HCT116 (cell line): Measurements from ENCODE around the gene WAC.

Experiments
- CBX3 ChIP-seq: IDR thresholded peaks from 2 replicates; pipeline ENCODE4 v1.6.1; 2012; ENCODE audit warnings: low read depth
- CTCF ChIP-seq, 3 experiments: fragments of 200-600 bp in 1 of 3; sonication (generic) in 1 of 3; IDR thresholded peaks in 2 of 3; conservative IDR thresholded peaks in 1 of 3; 2 replicates each; pipeline ENCODE4 v1.5.1; 2012 to 2017; ENCODE audit warnings: low read depth in 2 of 3, low read length in 2 of 3, antibody characterized with exemption in 1 of 3, borderline replicate concordance in 1 of 3, control low read depth in 1 of 3, mild to moderate bottlenecking in 1 of 3, mixed read lengths in 1 of 3, mixed run types in 1 of 3, moderate library complexity in 1 of 3; ENCODE audit not compliant: insufficient read depth in 1 of 3
- ELF1 ChIP-seq: IDR thresholded peaks from 2 replicates; pipeline ENCODE4 v1.6.1; 2012; ENCODE audit warnings: low read depth, borderline replicate concordance
- EZH2 ChIP-seq: fragments of 200-600 bp; sonication (generic); IDR thresholded peaks from 2 replicates; pipeline ENCODE4 v1.6.1; 2017; ENCODE audit warnings: antibody characterized with exemption, mixed run types
- EZH2phosphoT487 ChIP-seq: fragments of 200-600 bp; IDR thresholded peaks from 2 replicates; pipeline ENCODE4 v1.6.1; 2018; ENCODE audit warnings: antibody characterized with exemption, borderline replicate concordance
- POLR2A ChIP-seq: IDR thresholded peaks from 2 replicates; pipeline ENCODE4 v1.7.0; 2011; ENCODE audit warnings: borderline replicate concordance; ENCODE audit not compliant: insufficient read depth, insufficient read length; ENCODE audit errors: extremely low read depth
- POLR2AphosphoS5 ChIP-seq: IDR thresholded peaks from 2 replicates; pipeline ENCODE4 v1.6.1; 2011; ENCODE audit warnings: mild to moderate bottlenecking, low read depth, low read length, moderate library complexity
- RAD21 ChIP-seq: IDR thresholded peaks from 2 replicates; pipeline ENCODE4 v1.6.1; 2012; ENCODE audit warnings: low read depth, mild to moderate bottlenecking
- SRF ChIP-seq: IDR thresholded peaks from 2 replicates; pipeline ENCODE4 v1.6.1; 2012; ENCODE audit warnings: low read depth
- TCF7L2 ChIP-seq: IDR thresholded peaks from 2 replicates; pipeline ENCODE4 v1.7.0; 2011; ENCODE audit warnings: borderline replicate concordance, inconsistent platforms; ENCODE audit not compliant: insufficient read depth, insufficient read length; ENCODE audit errors: extremely low read depth
- TF ChIP-seq, protein P1 (sequence below): IDR thresholded peaks from 2 replicates; pipeline ENCODE4 v1.6.1; 2012
- TF ChIP-seq, protein P2 (sequence below): IDR thresholded peaks from 2 replicates; pipeline ENCODE4 v1.6.1; 2012; ENCODE audit warnings: low read depth

DNA sequence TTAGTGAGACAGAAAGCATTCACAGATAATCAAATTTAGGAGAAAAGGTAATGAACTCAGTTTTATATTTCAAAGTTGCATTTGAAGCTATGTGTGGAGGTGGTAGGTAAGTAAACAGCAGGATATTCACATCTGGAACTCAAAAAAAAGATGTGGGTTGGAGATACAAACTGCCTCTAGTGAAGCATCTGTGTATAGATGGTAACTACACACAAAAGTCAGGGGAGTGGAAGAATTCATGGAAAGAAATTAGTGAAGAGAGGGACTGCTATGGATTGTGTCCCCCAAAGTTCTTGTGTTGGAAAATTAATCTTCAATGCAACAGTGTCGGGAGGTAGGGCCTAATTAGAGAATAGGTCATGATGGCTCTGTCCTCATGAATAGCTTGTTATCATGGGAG, 18.3 kb upstream of the WAC start:
- TF ChIP-seq CTCF (IDR thresholded peaks at IDR 0.05 in 2 of 3, conservative IDR thresholded peaks at IDR 0.05 in 1 of 3; ENCODE audit: borderline replicate concordance in 1 of 3, insufficient read depth in 1 of 3, low read depth in 2 of 3, low read length in 2 of 3) (no peak), RAD21 (no peak), SRF (no peak), ELF1 (no peak), POLR2AphosphoS5 (no peak), EZH2phosphoT487 (no peak), EZH2 (no peak), CBX3 (no peak), POLR2A (no peak), TCF7L2 (no peak)
- TF ChIP-seq, protein P1, sequence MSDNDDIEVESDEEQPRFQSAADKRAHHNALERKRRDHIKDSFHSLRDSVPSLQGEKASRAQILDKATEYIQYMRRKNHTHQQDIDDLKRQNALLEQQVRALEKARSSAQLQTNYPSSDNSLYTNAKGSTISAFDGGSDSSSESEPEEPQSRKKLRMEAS: no peak
- TF ChIP-seq, protein P2, sequence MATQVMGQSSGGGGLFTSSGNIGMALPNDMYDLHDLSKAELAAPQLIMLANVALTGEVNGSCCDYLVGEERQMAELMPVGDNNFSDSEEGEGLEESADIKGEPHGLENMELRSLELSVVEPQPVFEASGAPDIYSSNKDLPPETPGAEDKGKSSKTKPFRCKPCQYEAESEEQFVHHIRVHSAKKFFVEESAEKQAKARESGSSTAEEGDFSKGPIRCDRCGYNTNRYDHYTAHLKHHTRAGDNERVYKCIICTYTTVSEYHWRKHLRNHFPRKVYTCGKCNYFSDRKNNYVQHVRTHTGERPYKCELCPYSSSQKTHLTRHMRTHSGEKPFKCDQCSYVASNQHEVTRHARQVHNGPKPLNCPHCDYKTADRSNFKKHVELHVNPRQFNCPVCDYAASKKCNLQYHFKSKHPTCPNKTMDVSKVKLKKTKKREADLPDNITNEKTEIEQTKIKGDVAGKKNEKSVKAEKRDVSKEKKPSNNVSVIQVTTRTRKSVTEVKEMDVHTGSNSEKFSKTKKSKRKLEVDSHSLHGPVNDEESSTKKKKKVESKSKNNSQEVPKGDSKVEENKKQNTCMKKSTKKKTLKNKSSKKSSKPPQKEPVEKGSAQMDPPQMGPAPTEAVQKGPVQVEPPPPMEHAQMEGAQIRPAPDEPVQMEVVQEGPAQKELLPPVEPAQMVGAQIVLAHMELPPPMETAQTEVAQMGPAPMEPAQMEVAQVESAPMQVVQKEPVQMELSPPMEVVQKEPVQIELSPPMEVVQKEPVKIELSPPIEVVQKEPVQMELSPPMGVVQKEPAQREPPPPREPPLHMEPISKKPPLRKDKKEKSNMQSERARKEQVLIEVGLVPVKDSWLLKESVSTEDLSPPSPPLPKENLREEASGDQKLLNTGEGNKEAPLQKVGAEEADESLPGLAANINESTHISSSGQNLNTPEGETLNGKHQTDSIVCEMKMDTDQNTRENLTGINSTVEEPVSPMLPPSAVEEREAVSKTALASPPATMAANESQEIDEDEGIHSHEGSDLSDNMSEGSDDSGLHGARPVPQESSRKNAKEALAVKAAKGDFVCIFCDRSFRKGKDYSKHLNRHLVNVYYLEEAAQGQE: no peak
